ENCODE measurements around the gene MINAR2. TPM values are rescaled to one million over a fixed set of nuclear protein-coding genes. Genes with fewer than 3 reads are reported as not detected.

The MINAR2 gene
- not detected in 2 replicates for polyA plus RNA-seq (2012; rRNA removed)
- polyA plus RNA-seq (2012; cell fraction: cytosol; rRNA removed), result not detected in 2 replicates
- polyA plus RNA-seq (2012; cell fraction: nucleus; rRNA removed), result not detected in 2 replicates

GRCh38 chr5:129747572-129748407 is at the start of gene MINAR2:
TSS of gene MINAR2 (plus strand) at chr5:129748094. CDS start at chr5:129748191, 97 bp downstream.
- no peaks in the 10 kb centered on the region for H3F3A ChIP-seq (replicated peaks; ENCODE audit: insufficient read depth)
- TF ChIP-seq EZH2phosphoT487 (IDR thresholded peaks at IDR 0.05; ENCODE audit: borderline replicate concordance, low read depth), result no peak
- no peak for TF ChIP-seq GABPA (IDR thresholded peaks at IDR 0.05; ENCODE audit: low read depth)
- TF ChIP-seq FOXM1 (IDR thresholded peaks at IDR 0.05; ENCODE audit: low read depth), result no peak
- TF ChIP-seq POLR2AphosphoS5 (IDR thresholded peaks at IDR 0.05; ENCODE audit: low read depth, low read length), result no peak
- no peak for TF ChIP-seq IRF3 (IDR thresholded peaks at IDR 0.05; ENCODE audit: low read depth, low read length)
- TF ChIP-seq MAX (IDR thresholded peaks at IDR 0.05; ENCODE audit: low read depth), result no peak
- TF ChIP-seq GATA2 (CRISPR knock-in tag; IDR thresholded peaks at IDR 0.05), result no peak
- no peak for TF ChIP-seq FOXJ3 (CRISPR knock-in tag; IDR thresholded peaks at IDR 0.05)
- no peak for TF ChIP-seq RFX5 (IDR thresholded peaks at IDR 0.05; ENCODE audit: low read length)
- TF ChIP-seq MEF2A (IDR thresholded peaks at IDR 0.05; ENCODE audit: borderline replicate concordance, low read depth), result no peak
- TF ChIP-seq NRF1 (IDR thresholded peaks at IDR 0.05; ENCODE audit: low read depth, low read length), result no peak
- no peak for TF ChIP-seq TEAD4 (IDR thresholded peaks at IDR 0.05; ENCODE audit: borderline replicate concordance, insufficient read depth)
- no peak for TF ChIP-seq RAD21 (IDR thresholded peaks at IDR 0.05; ENCODE audit: low read length)
- TF ChIP-seq RXRA (IDR thresholded peaks at IDR 0.05; ENCODE audit: borderline replicate concordance, low read depth), result no peak
- TF ChIP-seq CTCF (IDR thresholded peaks at IDR 0.05), result no peak
- no peak for TF ChIP-seq SMC3 (IDR thresholded peaks at IDR 0.05; ENCODE audit: low read depth, low read length)
- no peak for TF ChIP-seq TCF12 (IDR thresholded peaks at IDR 0.05)
- TF ChIP-seq CHD2 (IDR thresholded peaks at IDR 0.05; ENCODE audit: low read length, partially characterized antibody), result no peak
- no peak for TF ChIP-seq ZBTB33 (IDR thresholded peaks at IDR 0.05; ENCODE audit: borderline replicate concordance, low read depth)
- no peak within 1 kb of the TSS for H3K4me3 ChIP-seq (ENCODE audit: low read depth in 2 of 2, low read length in 1 of 2)
- no peak for DNase-seq
- no peaks in the 10 kb centered on the region; the same call in 1 of the 2 replicates for H3K27me3 ChIP-seq (ENCODE audit: insufficient read depth)
- WGBS (ENCODE audit: low lambda C conversion rate), result 12% methylated on average over 13 of the region's 13 CpGs
- no peak within 1 kb of the TSS for H3K9ac ChIP-seq
- ChIA-PET CTCF (interaction anchor here (0.6 to 1.2 kb wide), 3 partner anchors 24 to 945 kb away, joined by 3 to 4 read pairs (median 3); no protein-coding TSS in a partner anchor), POLR2A (no interaction called here)
- H3K79me2 ChIP-seq (ENCODE audit: insufficient read depth), result no peaks in the 10 kb centered on the region
- H3K36me3 ChIP-seq (replicated peaks in 1 of 2; ENCODE audit: control insufficient read depth in 1 of 2, insufficient read depth in 2 of 2, low read length in 1 of 2), result no peaks in the 10 kb centered on the region
- H3K4me1 ChIP-seq (ENCODE audit: control insufficient read depth in 1 of 2, insufficient read depth in 2 of 2, low read depth in 1 of 2, low read length in 1 of 2), result no peaks in the 10 kb centered on the region
- H3K4me2 ChIP-seq, result no peak within 1 kb of the TSS
- H4K20me1 ChIP-seq (ENCODE audit: insufficient read depth), result no peaks in the 10 kb centered on the region
- H3K27ac ChIP-seq (ENCODE audit: low read depth in 2 of 2, low read length in 1 of 2), result no peak within 1 kb of the TSS
- no peak within 1 kb of the TSS for H2AFZ ChIP-seq (ENCODE audit: low read depth)
- no peaks in the 10 kb centered on the region for H3K9me3 ChIP-seq
- H3K9me2 ChIP-seq, result no peaks in the 10 kb centered on the region
